AG10803 (cell line): ENCODE measurements around the gene SGCA.
A peak's percentile ranks its signal among the peaks of the same experiment; 100 is the strongest.

Experiments
- DNase-seq: peaks from one replicate; pipeline ENCODE4 v3.0.0; 2010; ENCODE audit warnings: low read depth
- H3K4me3 ChIP-seq: 2 replicates; pipeline ENCODE4 v1.5.1; 2011; ENCODE audit warnings: mild to moderate bottlenecking, low read length, control low read depth
- CTCF ChIP-seq: conservative IDR thresholded peaks from 2 replicates; pipeline ENCODE4 v1.5.1; 2011; ENCODE audit warnings: mild to moderate bottlenecking, low read length, control low read depth, inconsistent platforms

SGCA gene

GRCh38 chr17:50205963-50206505 lies 40.2 kb downstream of the SGCA start:
- H3K4me3 ChIP-seq = peak overlapping the region; percentile 53
- TF ChIP-seq CTCF = no peak
- no peak for DNase-seq

GRCh38 chr17:50206604-50207293 lies 40.9 kb downstream of the SGCA start:
- H3K4me3 ChIP-seq = peak overlapping the region; percentile 56
- TF ChIP-seq CTCF = no peak
- DNase-seq = peak; percentile 78

GRCh38 chr17:50207315-50207714 lies 41.5 kb downstream of the SGCA start:
- no peak for TF ChIP-seq CTCF
- peak overlapping the region; percentile 24 for H3K4me3 ChIP-seq
- no peak for DNase-seq

- H3K4me3 ChIP-seq = no peak overlapping the region
- TF ChIP-seq CTCF = no peak
- no peak for DNase-seq
Measured at GRCh38 chr17:50207792-50208567, 42.2 kb downstream of the SGCA start.

GRCh38 chr17:50208611-50209061 lies 42.8 kb downstream of the SGCA start:
- no peak for TF ChIP-seq CTCF
- H3K4me3 ChIP-seq = no peak overlapping the region
- DNase-seq = no peak

GRCh38 chr17:50209133-50209471 lies 43.3 kb downstream of the SGCA start:
- DNase-seq = no peak
- no peak for TF ChIP-seq CTCF
- peak overlapping the region; percentile 43 for H3K4me3 ChIP-seq
